Hepatocyte (in vitro differentiated cells): ENCODE results near the gene PIP4P1.

ENCODE experiments used
- EZH2 ChIP-seq: fragments of 200-600 bp; sonication (generic); IDR thresholded peaks from 2 replicates; pipeline ENCODE4 v1.6.1; 2016; ENCODE audit warnings: antibody characterized with exemption, mild to moderate bottlenecking, borderline replicate concordance
- EZH2phosphoT487 ChIP-seq: fragments of 200-600 bp; sonication (generic); IDR thresholded peaks from one replicate; pipeline ENCODE4 v1.6.1; 2018; ENCODE audit warnings: antibody characterized with exemption, mild to moderate bottlenecking, low read depth, moderate library complexity; ENCODE audit not compliant: unreplicated experiment, severe bottlenecking
- TF ChIP-seq, protein P1 (sequence below): fragments of 200-600 bp; sonication (generic); IDR thresholded peaks from 2 replicates; pipeline ENCODE4 v1.5.1; 2016; ENCODE audit warnings: antibody characterized with exemption, mild to moderate bottlenecking; ENCODE audit not compliant: poor library complexity

DNA sequence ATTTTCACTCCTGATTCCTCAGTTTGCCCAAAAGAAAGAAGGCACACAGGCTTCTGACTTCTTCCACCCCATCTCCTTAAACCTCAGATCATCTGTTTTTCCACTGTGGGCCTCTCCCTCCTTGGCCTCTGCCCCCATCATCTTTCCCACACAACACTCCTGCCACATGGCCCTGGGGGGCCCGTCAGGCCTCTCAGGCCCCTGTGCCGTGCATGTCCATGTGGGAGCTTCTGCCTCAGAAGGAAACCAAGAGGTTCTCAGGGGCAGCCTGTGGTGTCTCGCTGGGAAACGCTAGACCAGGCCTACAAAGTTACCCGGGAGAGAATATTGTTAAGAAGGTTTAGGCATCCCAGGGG lies 33.2 kb downstream of the PIP4P1 start:
- TF ChIP-seq, protein P1, sequence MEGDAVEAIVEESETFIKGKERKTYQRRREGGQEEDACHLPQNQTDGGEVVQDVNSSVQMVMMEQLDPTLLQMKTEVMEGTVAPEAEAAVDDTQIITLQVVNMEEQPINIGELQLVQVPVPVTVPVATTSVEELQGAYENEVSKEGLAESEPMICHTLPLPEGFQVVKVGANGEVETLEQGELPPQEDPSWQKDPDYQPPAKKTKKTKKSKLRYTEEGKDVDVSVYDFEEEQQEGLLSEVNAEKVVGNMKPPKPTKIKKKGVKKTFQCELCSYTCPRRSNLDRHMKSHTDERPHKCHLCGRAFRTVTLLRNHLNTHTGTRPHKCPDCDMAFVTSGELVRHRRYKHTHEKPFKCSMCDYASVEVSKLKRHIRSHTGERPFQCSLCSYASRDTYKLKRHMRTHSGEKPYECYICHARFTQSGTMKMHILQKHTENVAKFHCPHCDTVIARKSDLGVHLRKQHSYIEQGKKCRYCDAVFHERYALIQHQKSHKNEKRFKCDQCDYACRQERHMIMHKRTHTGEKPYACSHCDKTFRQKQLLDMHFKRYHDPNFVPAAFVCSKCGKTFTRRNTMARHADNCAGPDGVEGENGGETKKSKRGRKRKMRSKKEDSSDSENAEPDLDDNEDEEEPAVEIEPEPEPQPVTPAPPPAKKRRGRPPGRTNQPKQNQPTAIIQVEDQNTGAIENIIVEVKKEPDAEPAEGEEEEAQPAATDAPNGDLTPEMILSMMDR = no peak
- no peak for TF ChIP-seq EZH2phosphoT487
- TF ChIP-seq EZH2 = no peak
